ENCODE measurements around the gene ESPNL. TPM values are rescaled to one million over a fixed set of nuclear protein-coding genes. Genes with fewer than 3 reads are reported as not detected.

ESPNL gene
- total and polyA plus RNA-seq, 9 donors, result 0.11 to 12.9 (median 0.61) TPM

- no peak for TF ChIP-seq CTCF (IDR thresholded peaks at IDR 0.05)
- TF ChIP-seq EP300 (IDR thresholded peaks at IDR 0.05), result no peak
- TF ChIP-seq POLR2A (IDR thresholded peaks at IDR 0.05), result no peak
- Histone ChIP-seq H3K9me3 (no peaks in the 10 kb centered on the region), H3K36me3 (no peaks in the 10 kb centered on the region), H3K4me3 (no peak overlapping the region), H3K27me3 (no peaks in the 10 kb centered on the region), H3K4me1 (ENCODE audit: insufficient read depth) (no peaks in the 10 kb centered on the region), H3K27ac (no peak overlapping the region)
- intact Hi-C loops (cut with DNase I), result no loop called here
- 56 to 73% (median 65%) methylated on average over 22 to 30 of the region's 30 CpGs for WGBS, 3 donors
- no peak for DNase-seq
Measured at GRCh38 chr2:238142382-238143205, 42.5 kb downstream of the ESPNL start.

DNA sequence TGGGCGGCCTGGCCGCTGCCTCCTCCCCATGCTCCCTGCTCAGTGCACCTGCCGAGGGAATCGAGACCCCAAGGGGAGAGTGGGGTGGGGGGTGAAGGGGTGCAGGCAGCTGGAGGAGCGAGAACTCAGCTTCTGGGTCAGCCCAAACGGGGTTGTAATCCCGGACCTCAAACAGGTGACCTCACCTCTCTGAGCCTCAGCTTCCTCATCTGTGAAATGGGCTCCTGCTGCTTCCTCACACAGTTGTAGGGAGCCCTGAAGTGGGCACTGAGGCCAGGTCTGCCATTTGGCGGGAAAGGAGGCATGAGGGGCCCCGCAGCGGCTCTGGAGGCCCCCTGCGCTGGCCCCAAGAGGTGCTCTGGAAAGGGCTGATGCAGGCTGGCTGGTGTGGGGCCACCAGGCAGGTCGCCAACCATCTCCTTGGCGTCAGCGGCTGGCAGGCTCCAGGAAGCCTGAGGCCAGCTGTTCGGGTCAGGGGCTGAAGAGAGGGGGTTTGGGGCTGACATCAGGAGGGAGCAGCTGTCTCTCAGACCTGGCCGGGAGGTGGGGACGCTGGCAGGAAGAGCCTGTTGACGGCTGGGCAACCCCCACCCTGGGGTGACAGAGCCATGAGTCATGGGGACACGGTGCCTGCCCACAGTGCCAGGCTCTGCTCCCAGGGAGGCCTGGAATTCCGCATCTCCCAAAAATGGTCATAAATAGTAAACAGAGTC lies 43.3 kb downstream of the ESPNL start:
- Histone ChIP-seq H3K9me3 (no peaks in the 10 kb centered on the region), H3K4me3 (no peak overlapping the region), H3K4me1 (ENCODE audit: insufficient read depth) (no peaks in the 10 kb centered on the region), H3K27ac (no peak overlapping the region), H3K36me3 (no peaks in the 10 kb centered on the region), H3K27me3 (no peaks in the 10 kb centered on the region)
- no peak for TF ChIP-seq EP300 (IDR thresholded peaks at IDR 0.05)
- DNase-seq, result no peak
- intact Hi-C loops (cut with DNase I), result no loop called here
- 54 to 76% (median 58%) methylated on average over 19 to 20 of the region's 20 CpGs for WGBS, 3 donors

GRCh38 chr2:238144262-238144661 lies 44.1 kb downstream of the ESPNL start:
- 81 to 96% (median 91%) methylated on average over 5 of the region's 5 CpGs for WGBS, 3 donors
- no peak for TF ChIP-seq CTCF (IDR thresholded peaks at IDR 0.05)
- no peak for TF ChIP-seq EP300 (IDR thresholded peaks at IDR 0.05)
- TF ChIP-seq POLR2A (IDR thresholded peaks at IDR 0.05), result no peak
- H3K4me1 ChIP-seq (ENCODE audit: insufficient read depth), result no peaks in the 10 kb centered on the region
- H3K4me3 ChIP-seq, result no peak overlapping the region
- no peaks in the 10 kb centered on the region for H3K27me3 ChIP-seq
- no peak for DNase-seq
- H3K36me3 ChIP-seq, result no peaks in the 10 kb centered on the region
- no peak overlapping the region for H3K27ac ChIP-seq
- intact Hi-C loops (cut with DNase I), result no loop called here
- H3K9me3 ChIP-seq, result no peaks in the 10 kb centered on the region

GRCh38 chr2:238145046-238145445 lies 44.9 kb downstream of the ESPNL start:
- Histone ChIP-seq H3K36me3 (no peaks in the 10 kb centered on the region), H3K4me1 (ENCODE audit: insufficient read depth) (no peaks in the 10 kb centered on the region), H3K4me3 (no peak overlapping the region), H3K27me3 (no peaks in the 10 kb centered on the region), H3K27ac (no peak overlapping the region), H3K9me3 (no peaks in the 10 kb centered on the region)
- intact Hi-C loops (cut with DNase I), result no loop called here
- TF ChIP-seq CTCF (IDR thresholded peaks at IDR 0.05) (no peak), EP300 (IDR thresholded peaks at IDR 0.05) (no peak), POLR2A (IDR thresholded peaks at IDR 0.05) (no peak)
- 78 to 88% (median 85%) methylated on average over 11 to 12 of the region's 12 CpGs for WGBS, 3 donors
- no peak for DNase-seq

DNA sequence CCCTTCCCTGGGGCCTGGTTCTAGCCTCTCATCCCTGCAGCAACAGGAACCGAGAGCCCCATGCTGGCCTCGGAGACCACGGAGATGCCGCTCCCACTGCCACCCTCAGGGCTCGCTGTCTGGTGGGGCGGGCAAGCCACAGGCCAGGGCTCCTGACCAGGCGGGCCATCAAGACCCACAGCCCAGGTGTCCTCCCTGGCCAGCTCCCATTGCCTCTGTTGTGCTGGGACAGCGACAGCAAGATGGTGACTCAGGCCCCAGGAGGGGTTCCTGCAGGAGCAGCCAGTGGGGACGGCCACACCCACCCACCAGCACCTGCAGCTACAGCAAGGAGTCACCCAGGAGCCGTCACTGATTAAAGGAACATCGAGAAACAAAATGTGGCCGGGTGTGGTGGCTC lies 45.7 kb downstream of the ESPNL start:
- H3K27ac ChIP-seq, result no peak overlapping the region
- intact Hi-C loops (cut with DNase I), result no loop called here

More for the DNA sequence above, 45.7 kb downstream of the ESPNL start:
- no peaks in the 10 kb centered on the region for H3K9me3 ChIP-seq
- 84 to 86% (median 85%) methylated on average over 12 of the region's 12 CpGs for WGBS, 3 donors
- no peaks in the 10 kb centered on the region for H3K4me1 ChIP-seq (ENCODE audit: insufficient read depth)
- no peak overlapping the region for H3K4me3 ChIP-seq
- no peaks in the 10 kb centered on the region for H3K27me3 ChIP-seq
- TF ChIP-seq CTCF (IDR thresholded peaks at IDR 0.05) (no peak), EP300 (IDR thresholded peaks at IDR 0.05) (no peak), POLR2A (IDR thresholded peaks at IDR 0.05) (no peak)
- H3K36me3 ChIP-seq, result no peaks in the 10 kb centered on the region
- no peak for DNase-seq
